IMR-90 (cell line): ENCODE measurements around the gene L3MBTL3. TPM values are rescaled to one million over a fixed set of nuclear protein-coding genes. Genes with fewer than 3 reads are reported as not detected.

Source experiments
- ATAC-seq: fragments of 200-7000 bp; cut with Tn5 transposase; 2 replicates; pipeline ENCODE4 v1.9.1; 2020; ENCODE audit warnings: low read depth, mild to moderate bottlenecking, moderate library complexity
- BruUV-seq: library from RNA; stranded (reverse); fragments of 400-500 nt; replicated peaks from 2 replicates; lab custom pipeline; 2021; lab: Mats Ljungman, UMichigan
- CTCF ChIA-PET: fragments of 300-600 bp; formaldehyde crosslinking; extraction: SDS; loops from one replicate; lab custom pipeline; 2021; ENCODE audit warnings: antibody characterized with exemption; lab: Yijun Ruan, JAX
- POLR2A ChIA-PET: fragments of 300-600 bp; sonication (Branson Sonifier 250); formaldehyde crosslinking; loops from one replicate; lab custom pipeline; 2022; ENCODE audit warnings: antibody characterized with exemption; ENCODE audit not compliant: unreplicated experiment; lab: Charles Lee
- DNase-seq: peaks from one replicate; pipeline ENCODE4 v3.0.0; 2013
- H2AFZ ChIP-seq: replicated peaks from 2 replicates; pipeline ENCODE3; 2013; ENCODE audit warnings: low read length, mild to moderate bottlenecking; ENCODE audit not compliant: poor library complexity
- H2AK5ac ChIP-seq: 2 replicates; pipeline ENCODE4 v1.6.1; 2013; ENCODE audit warnings: low read depth, low read length, inconsistent platforms
- H2AK9ac ChIP-seq: replicated peaks from 2 replicates; pipeline ENCODE3; 2013; ENCODE audit warnings: mild to moderate bottlenecking, low read depth, low read length, moderate library complexity; ENCODE audit not compliant: poor library complexity
- H2BK120ac ChIP-seq: 2 replicates; pipeline ENCODE4 v1.6.1; 2013; ENCODE audit warnings: low read depth, low read length, inconsistent platforms
- H2BK15ac ChIP-seq: 3 replicates; pipeline ENCODE4 v1.6.1; 2013; ENCODE audit warnings: low read depth, low read length, inconsistent platforms
- H2BK20ac ChIP-seq: 2 replicates; pipeline ENCODE4 v1.6.1; 2013; ENCODE audit warnings: low read depth, mild to moderate bottlenecking, inconsistent platforms, low read length, moderate library complexity
- H2BK5ac ChIP-seq: 2 replicates; pipeline ENCODE4 v1.6.1; 2013; ENCODE audit warnings: mild to moderate bottlenecking, low read depth, low read length, inconsistent platforms; ENCODE audit not compliant: poor library complexity, severe bottlenecking
- H3K14ac ChIP-seq: replicated peaks from 2 replicates; pipeline ENCODE4 v1.6.1; 2013; ENCODE audit warnings: low read depth, low read length, inconsistent platforms
- H3K18ac ChIP-seq: 2 replicates; pipeline ENCODE4 v1.6.1; 2013; ENCODE audit warnings: low read depth, low read length, control low read depth
- H3K23ac ChIP-seq: 2 replicates; pipeline ENCODE4 v1.6.1; 2013; ENCODE audit warnings: low read depth, low read length, inconsistent platforms
- H3K27ac ChIP-seq: 2 replicates; pipeline ENCODE4 v1.5.1; 2013; ENCODE audit warnings: mild to moderate bottlenecking, control low read depth, low read length; ENCODE audit not compliant: insufficient read depth
- H3K27me3 ChIP-seq: 2 replicates; pipeline ENCODE4 v1.6.1; 2013; ENCODE audit warnings: low read length; ENCODE audit not compliant: control insufficient read depth, insufficient read depth
- H3K36me3 ChIP-seq: 2 replicates; pipeline ENCODE4 v1.6.1; 2013; ENCODE audit warnings: low read length, mixed read lengths; ENCODE audit not compliant: control insufficient read depth, insufficient read depth
- H3K4ac ChIP-seq: 2 replicates; pipeline ENCODE4 v1.6.1; 2013; ENCODE audit warnings: low read depth, low read length, inconsistent platforms
- H3K4me1 ChIP-seq: 2 replicates; pipeline ENCODE4 v1.6.1; 2013; ENCODE audit warnings: low read length, mixed read lengths; ENCODE audit not compliant: control insufficient read depth, insufficient read depth
- H3K4me2 ChIP-seq: 2 replicates; pipeline ENCODE4 v1.6.1; 2013; ENCODE audit warnings: low read depth, mild to moderate bottlenecking, control low read depth, low read length, moderate library complexity
- H3K4me3 ChIP-seq: 2 replicates; pipeline ENCODE4 v1.5.1; 2013; ENCODE audit warnings: low read depth, mild to moderate bottlenecking, control low read depth, low read length, moderate library complexity; ENCODE audit not compliant: insufficient read depth
- H3K56ac ChIP-seq: 2 replicates; pipeline ENCODE4 v1.6.1; 2013; ENCODE audit warnings: low read length, inconsistent platforms; ENCODE audit not compliant: insufficient read depth; ENCODE audit errors: extremely low read depth
- H3K79me1 ChIP-seq, 2 experiments: 2 replicates each; pipeline ENCODE4 v1.6.1; 2013; ENCODE audit warnings: low read length in 2 of 2, inconsistent platforms in 1 of 2, low read depth in 1 of 2
- H3K9ac ChIP-seq: 2 replicates; pipeline ENCODE4 v1.6.1; 2013; ENCODE audit warnings: low read depth, low read length, control low read depth
- H3K9me1 ChIP-seq: 2 replicates; pipeline ENCODE4 v1.6.1; 2013; ENCODE audit warnings: low read length, inconsistent platforms; ENCODE audit not compliant: insufficient read depth
- H3K9me3 ChIP-seq: 2 replicates; pipeline ENCODE4 v1.6.1; 2013; ENCODE audit warnings: low read length; ENCODE audit not compliant: control insufficient read depth, insufficient read depth
- H4K20me1 ChIP-seq: 2 replicates; pipeline ENCODE4 v1.6.1; 2013; ENCODE audit warnings: low read length, inconsistent platforms; ENCODE audit not compliant: insufficient read depth
- H4K5ac ChIP-seq: 2 replicates; pipeline ENCODE4 v1.6.1; 2013; ENCODE audit warnings: mild to moderate bottlenecking, low read depth, low read length, control low read depth
- H4K8ac ChIP-seq, 2 experiments: 2 replicates each; pipeline ENCODE4 v1.6.1; 2013; ENCODE audit warnings: low read depth in 2 of 2, low read length in 2 of 2, control low read depth in 1 of 2, inconsistent platforms in 1 of 2
- H4K91ac ChIP-seq: 2 replicates; pipeline ENCODE4 v1.6.1; 2013; ENCODE audit warnings: low read depth, low read length, inconsistent platforms; ENCODE audit not compliant: insufficient read depth
- CEBPB ChIP-seq: IDR thresholded peaks from 2 replicates; pipeline ENCODE4 v1.6.1; 2012; ENCODE audit warnings: low read depth, low read length, improper control_type of control experiment
- MAFK ChIP-seq: IDR thresholded peaks from 2 replicates; pipeline ENCODE4 v1.6.1; 2012; ENCODE audit warnings: low read depth, low read length, improper control_type of control experiment
- MAZ ChIP-seq: IDR thresholded peaks from 2 replicates; pipeline ENCODE4 v1.6.1; 2012; ENCODE audit warnings: low read depth, mild to moderate bottlenecking, low read length, improper control_type of control experiment, moderate library complexity, borderline replicate concordance
- MXI1 ChIP-seq: IDR thresholded peaks from 2 replicates; pipeline ENCODE4 v1.6.1; 2012; ENCODE audit warnings: low read depth, mild to moderate bottlenecking, low read length, moderate library complexity, borderline replicate concordance
- RCOR1 ChIP-seq: IDR thresholded peaks from 2 replicates; pipeline ENCODE4 v1.6.1; 2012; ENCODE audit warnings: mild to moderate bottlenecking, low read length, improper control_type of control experiment; ENCODE audit not compliant: insufficient replicate concordance
- RFX5 ChIP-seq: IDR thresholded peaks from 2 replicates; pipeline ENCODE4 v1.8.0; 2012; ENCODE audit warnings: low read depth, mild to moderate bottlenecking, low read length, moderate library complexity
- SMC3 ChIP-seq: fragments of 150-350 bp; IDR thresholded peaks from 2 replicates; pipeline ENCODE4 v1.6.1; 2016; ENCODE audit warnings: low read depth, mild to moderate bottlenecking, antibody characterized with exemption, low read length, moderate library complexity
- WGBS, 2 experiments: methylation state at CpG; one replicate each; pipeline versions ENCODE4 v1.1.5 to v1.1.7; 2013; ENCODE audit warnings: missing lambda C conversion rate in 2 of 2; ENCODE audit not compliant: insufficient read length in 1 of 2; ENCODE audit errors: extremely low coverage in 2 of 2; 5-methylcytosine and 5-hydroxymethylcytosine counted together
- dilution Hi-C: fragments of 300-500 bp; cut with HindIII; formaldehyde crosslinking; loops from one replicate; pipeline ENCODE4 v1.14.3; 2018; ENCODE audit warnings: low sequenced_read_pairs; ENCODE audit not compliant: unreplicated experiment
- in situ Hi-C: fragments of 300-500 bp; cut with MboI; formaldehyde crosslinking; loops from 3 replicates; pipeline ENCODE4 v1.14.3; 2019; ENCODE audit warnings: low sequenced_read_pairs, inconsistent platforms, mixed read lengths
- intact Hi-C: fragments of 100-400 bp; cut with micrococcal nuclease; formaldehyde crosslinking; loops from 2 replicates; pipeline ENCODE4 v1.10.0; 2022
- polyA plus RNA-seq, 3 experiments: library from polyadenylated mRNA; depleted of rRNA; stranded (reverse); fragments of >200 nt; gene quantifications; 2 replicates each; pipeline ENCODE4 v1.2.3, GENCODE V29; 2012; ENCODE audit warnings: low replicate concordance in 1 of 3
- total RNA-seq: library from RNA; depleted of rRNA; stranded (reverse); fragments of >200 nt; gene quantifications from 2 replicates; pipeline ENCODE4 v1.2.3, GENCODE V29; 2012

The L3MBTL3 gene
- total and polyA plus RNA-seq, 2 of the 4 experiments (the other 2 are of a cell fraction): 7.2 to 10.9 TPM

GRCh38 chr6:130070326-130070725 is 51.9 kb downstream of the L3MBTL3 start:
- H2AFZ ChIP-seq: no peak overlapping the region
- no peak overlapping the region for H3K27ac ChIP-seq
- H4K8ac ChIP-seq: no peak overlapping the region
- intact Hi-C loops: no loop called here
- no peak overlapping the region for H4K91ac ChIP-seq
- H3K36me3 ChIP-seq: peaks cover 10% of the 10 kb centered on the region
- H3K4me2 ChIP-seq: no peak overlapping the region
- H3K79me1 ChIP-seq: no peaks in the 10 kb centered on the region; a peak in 1 of 4 replicates
- H2BK5ac ChIP-seq: no peak overlapping the region
- no peak overlapping the region for H3K4me3 ChIP-seq
- no peak overlapping the region for H3K23ac ChIP-seq
- no peak overlapping the region for H2AK9ac ChIP-seq
- H3K9me1 ChIP-seq: peaks cover 5% of the 10 kb centered on the region
- no peak overlapping the region for H3K18ac ChIP-seq
- no peak overlapping the region for H2BK20ac ChIP-seq
- DNase-seq: no peak
- TF ChIP-seq SMC3 (no peak), MXI1 (no peak), MAZ (no peak), RFX5 (no peak), MAFK (no peak), RCOR1 (no peak), CEBPB (no peak)
- no peak overlapping the region for H3K14ac ChIP-seq
- no peaks in the 10 kb centered on the region for H3K27me3 ChIP-seq
- H2BK120ac ChIP-seq: no peak overlapping the region
- BruUV-seq: no TSS peak
- WGBS, 2 experiments: no CpG with 5 or more reads among the region's 2 CpGs
- H4K5ac ChIP-seq: no peak overlapping the region
- no peak overlapping the region for H2BK15ac ChIP-seq
- ChIA-PET POLR2A (no interaction called here), CTCF (interaction anchor here (0.6 kb wide), 2 partner anchors 14 to 224 kb away, joined by 3 read pairs; no protein-coding TSS in a partner anchor)
- no peaks in the 10 kb centered on the region for H3K9me3 ChIP-seq
- H3K9ac ChIP-seq: no peak overlapping the region
- dilution Hi-C loops: no loop called here
- no peak for ATAC-seq
- in situ Hi-C loops: loop anchor here (25.0 kb wide), 1 partner anchor 692 kb away; no protein-coding TSS in a partner anchor
- H3K56ac ChIP-seq: no peak overlapping the region
- H2AK5ac ChIP-seq: no peak overlapping the region
- no peak overlapping the region for H3K4ac ChIP-seq
- H3K4me1 ChIP-seq: peaks cover 4% of the 10 kb centered on the region
- no peaks in the 10 kb centered on the region; the same call in 1 of the 2 replicates for H4K20me1 ChIP-seq
